HG03378 (cell line): ENCODE data around the gene CLTC.

Experiments
- ATAC-seq: cut with Tn5 transposase; IDR thresholded peaks from one replicate; pipeline ENCODE4 v1.9.1; 2021; ENCODE audit warnings: mild to moderate bottlenecking, moderate library complexity; ENCODE audit not compliant: unreplicated experiment

The CLTC gene

DNA sequence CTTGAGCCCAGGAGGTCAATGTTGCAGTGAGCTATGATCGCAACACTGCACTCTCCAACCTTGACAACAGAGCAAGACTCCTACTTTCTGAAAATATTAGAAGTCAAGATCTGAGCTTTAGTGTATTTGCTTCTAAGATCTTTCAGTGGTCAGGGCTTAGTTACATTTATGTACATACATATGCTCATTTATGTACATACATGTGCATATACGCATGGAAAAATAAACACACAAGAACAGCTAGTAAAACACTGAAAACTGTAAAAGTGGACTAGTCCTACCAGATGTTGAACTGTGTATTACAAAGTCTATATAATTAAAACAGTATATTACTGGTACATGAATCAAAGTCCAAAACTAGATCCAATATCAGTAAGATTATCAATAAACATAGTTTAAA lies 59.2 kb downstream of the CLTC start:
- no peak for ATAC-seq

GRCh38 chr17:59680314-59680713 lies 60.6 kb downstream of the CLTC start:
- no peak for ATAC-seq

DNA sequence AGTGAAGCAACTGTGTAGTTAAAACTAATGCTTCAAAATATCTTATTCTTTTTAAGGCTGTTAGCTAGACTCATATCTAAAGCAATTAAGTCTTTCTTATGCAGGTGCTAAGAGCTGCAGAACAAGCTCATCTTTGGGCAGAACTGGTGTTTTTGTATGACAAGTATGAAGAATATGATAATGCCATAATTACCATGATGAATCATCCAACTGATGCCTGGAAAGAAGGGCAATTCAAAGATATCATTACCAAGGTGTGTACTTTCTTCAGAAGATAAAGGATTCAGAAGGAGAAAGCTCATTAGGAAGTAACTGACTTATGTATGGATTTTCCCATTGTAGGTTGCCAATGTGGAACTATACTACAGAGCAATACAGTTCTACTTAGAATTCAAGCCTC lies 63.6 kb downstream of the CLTC start:
- ATAC-seq = no peak

- ATAC-seq = no peak
These were observed 65.3 kb downstream of the CLTC start for GRCh38 chr17:59684967-59685366.

- ATAC-seq = no peak
These were observed 68.3 kb downstream of the CLTC start for GRCh38 chr17:59688008-59688407.

GRCh38 chr17:59688496-59688895 lies 68.8 kb downstream of the CLTC start:
- no peak for ATAC-seq

- no peak for ATAC-seq
These were observed 73.9 kb downstream of the CLTC start for GRCh38 chr17:59693582-59693981.

GRCh38 chr17:59694344-59694743 lies 74.6 kb downstream of the CLTC start:
- ATAC-seq = no peak

DNA sequence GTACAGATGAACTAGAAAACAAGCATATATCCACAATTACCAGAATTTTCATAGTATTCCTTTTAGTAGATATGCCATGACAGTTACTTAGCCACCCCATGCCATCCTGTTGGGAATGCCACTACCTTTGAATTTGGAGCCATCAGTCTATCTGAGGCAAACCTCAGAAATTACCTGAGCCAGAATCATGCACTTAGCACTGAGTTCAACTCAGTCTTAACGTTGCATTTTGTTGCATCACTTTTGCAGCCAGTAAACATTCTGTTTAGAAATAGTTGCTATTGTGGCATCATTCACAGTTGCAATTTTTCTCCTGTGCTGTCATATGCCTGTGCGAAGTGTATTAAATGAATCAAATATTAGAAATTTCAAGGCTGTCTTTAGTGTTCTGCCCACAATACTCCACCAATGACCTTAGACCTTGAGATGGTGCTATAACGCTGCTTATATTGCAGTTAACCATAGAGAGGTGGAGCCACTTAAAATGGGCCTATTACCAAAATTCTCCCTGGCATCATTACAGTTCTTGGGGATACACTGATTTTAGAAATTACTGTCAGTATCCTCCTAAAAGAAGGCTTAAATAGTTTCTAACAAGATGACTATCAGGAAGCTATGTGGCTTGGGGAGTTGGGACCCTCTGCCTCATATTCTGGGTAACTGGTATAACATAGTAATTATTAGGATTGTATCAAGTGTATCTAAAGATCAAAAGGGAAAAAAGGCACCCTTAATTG lies 76.4 kb downstream of the CLTC start:
- ATAC-seq = no peak

DNA sequence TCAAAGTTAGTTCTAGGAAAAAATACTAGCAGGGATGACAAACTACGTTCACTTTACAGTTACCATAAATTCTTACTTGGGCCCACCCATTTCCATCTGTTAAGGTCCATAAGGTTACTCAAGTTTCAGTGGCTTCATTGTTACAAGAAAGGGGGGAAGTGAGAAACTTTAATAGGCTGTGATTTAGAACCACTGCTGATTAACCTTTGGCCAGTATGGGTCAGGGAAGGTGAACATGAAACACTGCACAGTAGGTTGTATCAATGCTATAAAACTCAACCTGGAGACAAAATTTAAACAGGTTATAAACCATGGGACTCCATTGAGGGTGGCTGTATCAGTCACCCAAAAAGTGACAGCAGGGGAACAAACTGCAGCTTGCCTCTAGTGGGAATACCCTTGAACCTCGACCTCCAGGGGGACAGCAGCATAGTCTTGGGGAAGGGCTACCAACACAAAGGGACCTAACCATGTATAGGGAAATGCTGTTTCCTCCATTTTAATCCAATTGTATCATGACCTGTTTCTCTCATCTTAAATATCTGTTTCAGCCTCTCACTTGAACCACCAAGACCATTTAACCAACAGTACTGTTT lies 77.1 kb downstream of the CLTC start:
- ATAC-seq = no peak

DNA sequence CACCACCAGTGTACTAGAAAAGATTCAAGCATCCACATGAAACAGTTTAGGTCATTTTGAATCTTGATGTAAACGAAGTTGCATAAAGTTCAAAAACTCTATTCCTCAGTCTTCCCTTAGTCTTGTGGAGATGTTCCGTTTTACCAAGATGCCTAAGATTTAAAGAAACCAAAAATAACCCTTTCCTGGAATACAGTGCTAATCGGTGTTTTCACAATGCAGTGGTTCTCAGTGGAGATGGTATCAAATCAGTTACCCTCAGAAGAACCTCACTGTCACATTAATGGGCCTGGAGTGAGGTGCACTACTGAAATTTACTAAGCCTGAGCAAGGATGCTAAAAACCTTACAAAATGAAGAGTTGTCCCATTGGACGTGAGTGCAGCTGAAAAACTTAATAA lies 78.4 kb downstream of the CLTC start:
- no peak for ATAC-seq

GRCh38 chr17:59699218-59699617 lies 79.5 kb downstream of the CLTC start:
- ATAC-seq = no peak

DNA sequence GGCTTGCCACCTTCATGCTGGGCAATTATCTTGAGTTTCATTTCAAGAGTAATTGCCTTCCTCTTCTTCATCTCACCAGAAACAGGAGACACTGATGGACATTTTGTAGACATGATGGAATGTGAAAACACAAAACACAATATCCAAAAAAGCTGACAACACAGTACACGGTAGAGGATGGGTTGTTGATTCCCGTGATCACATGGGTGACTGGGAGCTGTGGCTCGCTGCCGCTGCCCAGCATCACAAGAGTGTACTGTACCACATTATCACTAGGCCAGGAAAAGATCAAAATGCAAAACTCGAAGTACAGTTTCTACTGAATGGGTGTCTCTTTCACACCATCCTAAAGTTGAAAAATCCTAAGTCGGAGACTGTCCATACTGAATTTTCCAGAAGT lies 80.1 kb downstream of the CLTC start:
- no peak for ATAC-seq

- ATAC-seq = no peak
These were observed 82.6 kb downstream of the CLTC start for GRCh38 chr17:59702304-59702703.

DNA sequence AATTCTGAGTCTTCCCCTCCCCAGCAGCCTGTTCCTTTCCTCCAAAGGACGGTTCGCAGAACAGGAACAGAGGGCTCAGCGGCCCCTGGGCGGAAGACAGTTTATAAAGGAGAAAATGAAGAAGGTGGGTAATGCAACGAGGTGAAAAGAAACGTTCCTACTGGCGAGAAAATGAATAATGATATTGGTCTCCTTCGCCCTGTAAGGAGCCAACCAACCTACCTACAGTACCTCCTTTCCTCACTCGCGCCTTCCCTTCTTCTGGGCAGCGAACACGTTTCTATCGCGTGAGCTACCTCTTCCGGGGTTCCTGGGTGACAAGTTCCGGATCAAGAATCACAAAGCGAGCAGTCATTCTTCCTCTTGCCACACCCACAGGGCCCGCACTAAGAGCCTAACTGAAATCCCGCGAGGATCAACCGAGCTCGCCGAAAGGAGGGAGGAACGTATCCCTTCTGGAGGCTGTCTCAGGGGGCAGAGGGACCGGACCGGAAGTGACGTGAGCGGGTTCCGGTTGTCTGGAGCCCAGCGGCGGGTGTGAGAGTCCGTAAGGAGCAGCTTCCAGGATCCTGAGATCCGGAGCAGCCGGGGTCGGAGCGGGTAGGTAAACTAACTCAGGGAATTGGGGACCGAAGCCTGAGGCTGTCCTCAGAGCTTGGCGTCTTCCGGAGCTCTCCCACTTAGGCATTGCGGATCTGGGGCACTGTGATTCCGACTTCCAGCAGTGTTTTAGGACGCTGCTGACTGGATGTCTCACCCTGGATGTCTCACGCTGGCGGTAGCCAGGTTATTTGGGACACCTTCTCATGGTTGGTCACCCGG lies 87.7 kb downstream of the CLTC start, which contains the start of the genes PTRH2 and VMP1:
Gene PTRH2 (minus strand): TSS at position 282 of the 822 bp plus-strand sequence. CDS start 9,452 bp downstream, outside the sequence.
Gene VMP1 (plus strand): TSS at position 506 of the 822 bp plus-strand sequence. CDS start 23,793 bp downstream, outside the sequence.
- peak; percentile 89 for ATAC-seq

GRCh38 chr17:59707971-59708430 lies 88.3 kb downstream of the CLTC start:
- no peak for ATAC-seq

DNA sequence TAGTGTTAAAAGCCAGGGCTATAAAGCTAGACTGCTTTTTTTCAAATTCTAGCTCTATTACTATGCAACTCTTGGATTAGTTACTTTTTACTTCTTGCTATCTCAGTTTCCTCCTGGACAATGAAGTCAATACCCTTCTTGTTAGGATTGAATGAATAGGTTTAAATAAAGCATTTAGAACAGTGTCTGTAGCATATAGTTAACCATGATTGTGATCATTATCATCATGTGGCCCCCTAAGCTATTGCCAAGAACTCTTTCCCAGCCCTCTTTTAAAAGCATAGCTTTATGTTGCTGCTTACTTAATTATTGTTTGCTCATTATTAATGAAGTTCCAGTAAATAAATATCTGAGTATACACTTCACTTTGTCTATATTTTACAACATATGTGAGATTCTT lies 92.2 kb downstream of the CLTC start:
- ATAC-seq = no peak

GRCh38 chr17:59712862-59713261 lies 93.2 kb downstream of the CLTC start:
- ATAC-seq = no peak

DNA sequence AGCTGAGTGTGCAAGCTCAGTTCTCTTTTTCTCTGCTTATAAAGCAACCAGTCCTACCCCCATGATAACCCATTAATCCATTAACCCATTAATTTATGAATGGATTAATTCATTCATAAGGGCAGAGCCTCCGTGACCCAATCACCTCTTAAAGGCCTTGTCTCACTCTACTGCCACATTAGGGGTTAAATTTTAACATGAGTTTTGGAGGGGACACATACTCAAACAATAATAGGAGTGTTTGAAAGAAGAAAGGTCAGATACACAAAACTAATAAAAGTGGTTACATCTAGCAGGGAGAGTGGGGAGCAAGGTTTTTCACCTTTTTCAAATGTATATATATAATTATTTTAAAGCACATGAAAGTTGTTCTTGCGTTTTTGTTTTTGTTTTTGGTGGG lies 94.6 kb downstream of the CLTC start:
- no peak for ATAC-seq

GRCh38 chr17:59716427-59716826 lies 96.7 kb downstream of the CLTC start:
- no peak for ATAC-seq

GRCh38 chr17:59719526-59719925 lies 99.8 kb downstream of the CLTC start:
- no peak for ATAC-seq

DNA sequence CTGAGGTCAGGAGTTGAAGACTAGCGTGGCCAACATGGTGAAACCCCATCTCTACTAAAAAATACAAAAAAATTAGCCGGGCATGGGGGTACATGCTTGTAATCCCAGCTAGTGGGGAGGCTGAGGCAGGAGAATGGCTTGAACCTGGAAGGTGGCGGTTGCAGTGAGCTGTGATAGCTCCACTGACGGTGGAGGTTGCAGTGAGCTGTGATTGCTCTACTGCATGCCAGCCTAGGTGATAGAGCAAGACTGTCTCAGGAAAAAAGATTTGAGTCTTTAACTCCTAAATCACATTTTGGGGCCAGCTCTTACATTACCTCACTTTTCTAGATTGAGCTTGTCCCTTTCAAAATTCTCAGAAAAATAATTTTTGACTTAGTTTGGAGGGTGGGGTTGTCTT lies 102.9 kb downstream of the CLTC start:
- no peak for ATAC-seq
